Hematopoietic multipotent progenitor cell treated with erythropoietin and hydrocortisone succinate and interleukin-3 and kit ligand, for 4 days (in vitro differentiated cells): ENCODE results near the gene IL25.
A peak's percentile ranks its signal among the peaks of the same experiment; 100 is the strongest.

Experiments used
- DNase-seq: peaks from one replicate; pipeline ENCODE4 v3.0.0-alpha.2; 2015

Gene IL25

DNA sequence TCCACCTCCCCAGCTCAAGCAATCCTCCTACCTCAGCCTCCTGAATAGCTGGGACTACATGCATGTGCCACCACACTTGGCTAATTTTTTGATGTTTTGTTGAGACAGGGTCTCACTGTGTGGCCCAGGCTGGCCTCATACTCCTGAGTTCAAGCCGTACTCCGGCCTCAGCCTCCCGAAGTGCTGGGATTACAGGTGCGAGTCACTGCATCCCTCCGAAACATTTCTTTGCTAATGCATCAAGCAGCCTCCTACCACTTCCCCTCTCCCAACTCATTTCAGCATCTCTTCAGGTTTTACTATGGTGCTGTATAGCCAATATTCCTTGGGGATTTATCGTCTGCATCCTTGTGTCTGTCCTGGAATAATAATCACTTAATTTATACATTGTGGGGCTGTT, 17.6 kb upstream of the IL25 start:
- no peak for DNase-seq

DNA sequence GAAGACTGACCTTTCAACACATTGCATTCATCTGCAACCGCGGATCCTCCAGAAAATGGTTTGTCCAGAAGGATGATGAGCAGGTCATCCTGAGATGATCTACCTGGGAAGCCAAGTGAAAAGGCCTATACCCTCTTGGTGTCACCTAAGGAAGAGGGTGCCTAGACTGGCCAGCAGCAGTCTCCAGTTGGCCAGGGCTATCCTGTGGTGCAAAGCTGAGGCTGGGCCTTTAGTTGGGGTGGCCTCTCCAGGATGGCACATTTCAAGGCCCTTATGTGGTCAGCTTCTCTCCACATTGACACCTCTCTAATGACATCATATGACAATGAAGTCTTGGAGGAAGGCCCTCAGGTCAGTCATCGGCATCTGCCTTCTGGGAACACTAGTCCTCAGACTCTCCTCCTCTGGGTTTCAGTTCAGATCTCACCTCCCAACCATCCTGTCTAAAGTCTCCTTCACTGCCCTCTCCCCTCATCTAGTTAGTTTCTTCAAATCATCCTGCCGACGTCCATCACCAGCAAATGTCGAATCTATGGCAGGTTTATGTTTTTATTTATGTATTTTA, 16.7 kb upstream of the IL25 start:
- DNase-seq = no peak

DNA sequence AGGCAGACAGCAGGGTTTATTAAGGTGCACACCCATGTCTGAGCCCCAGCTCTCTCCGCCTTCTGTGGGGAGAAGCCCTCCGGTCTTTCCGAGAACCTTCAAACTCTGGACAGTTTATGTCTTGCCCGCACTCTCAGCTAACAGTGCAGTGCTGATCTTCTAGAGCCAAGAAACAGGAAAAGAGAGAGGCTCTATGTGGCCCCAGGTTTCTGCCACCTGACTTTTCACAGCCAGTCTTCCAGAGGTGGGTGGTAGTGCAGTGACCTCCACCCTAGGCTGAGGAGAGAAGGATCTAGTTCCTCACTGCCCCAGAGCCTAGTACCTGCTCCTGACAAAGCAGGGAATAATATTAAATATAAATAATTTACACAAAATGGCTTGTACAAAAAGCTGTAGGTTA, 15.9 kb upstream of the IL25 start:
- no peak for DNase-seq

DNA sequence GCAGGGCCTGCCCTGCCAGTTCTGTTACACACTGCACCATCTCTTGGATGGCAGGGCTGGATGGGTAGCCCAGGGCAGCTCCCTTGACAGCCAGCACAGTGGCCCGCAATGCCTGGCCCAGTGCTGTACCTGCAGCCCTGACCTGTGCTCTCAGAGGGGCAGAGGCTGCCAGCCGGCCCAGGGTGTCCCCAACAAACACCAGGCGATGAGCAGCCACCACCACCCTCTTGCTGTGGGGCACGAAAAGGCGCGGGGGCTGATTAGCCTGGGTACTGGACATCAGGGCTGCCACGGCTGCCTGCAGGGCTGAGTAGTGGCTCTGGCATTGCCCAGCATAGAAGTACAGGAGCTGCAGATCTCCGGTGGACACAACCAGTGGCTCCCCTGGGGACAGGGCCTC, 15.3 kb upstream of the IL25 start:
- no peak for DNase-seq

DNA sequence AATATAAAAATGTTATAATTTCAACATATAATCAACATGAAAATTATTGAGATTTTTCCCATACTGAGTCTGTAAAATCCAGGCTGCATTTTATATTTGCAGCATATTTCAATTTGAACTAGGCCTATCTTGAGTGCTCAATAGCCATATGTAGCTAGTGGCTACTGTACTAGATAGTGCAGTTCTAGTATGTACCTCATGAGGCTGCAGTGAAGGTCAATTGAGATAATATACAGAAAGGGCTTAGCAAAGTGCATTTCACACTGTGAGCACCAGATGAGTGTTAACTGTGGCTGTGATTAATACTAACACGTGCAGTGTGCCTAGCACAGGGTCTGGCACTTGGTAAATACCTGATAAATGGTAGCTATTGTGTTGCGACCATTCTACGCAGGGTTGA, 14.6 kb upstream of the IL25 start:
- peak; percentile 46 for DNase-seq

DNA sequence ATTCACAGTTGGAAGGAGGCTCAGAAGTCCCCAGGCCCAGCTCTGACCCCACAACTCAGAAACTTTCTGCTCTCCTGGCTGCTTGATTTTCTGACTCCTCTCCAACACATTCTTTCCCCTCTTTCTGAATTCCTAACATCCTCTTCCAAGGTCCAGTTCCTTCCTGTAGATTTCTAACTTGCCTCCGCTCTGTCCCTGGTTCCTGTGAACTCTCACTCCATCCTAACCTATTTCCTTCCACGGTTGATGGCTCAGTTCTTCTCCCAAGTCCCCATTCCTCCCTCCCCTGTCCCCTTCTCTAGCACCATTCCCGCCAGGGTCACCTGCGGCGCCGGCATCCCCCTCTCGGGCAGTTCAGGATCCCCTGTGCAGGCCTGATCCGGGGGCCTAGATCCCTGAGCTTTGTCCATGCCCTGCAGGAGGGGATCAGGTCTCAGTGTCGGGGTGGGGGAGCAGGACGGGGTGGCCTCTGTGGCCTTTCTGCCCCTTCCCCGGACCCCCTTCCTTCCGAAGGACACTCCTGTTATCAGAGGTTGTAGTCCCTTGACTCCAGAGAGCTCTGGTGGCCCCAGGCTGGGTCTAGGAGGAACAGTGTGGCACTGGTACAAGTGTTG, 13.9 kb upstream of the IL25 start:
- DNase-seq = no peak

DNA sequence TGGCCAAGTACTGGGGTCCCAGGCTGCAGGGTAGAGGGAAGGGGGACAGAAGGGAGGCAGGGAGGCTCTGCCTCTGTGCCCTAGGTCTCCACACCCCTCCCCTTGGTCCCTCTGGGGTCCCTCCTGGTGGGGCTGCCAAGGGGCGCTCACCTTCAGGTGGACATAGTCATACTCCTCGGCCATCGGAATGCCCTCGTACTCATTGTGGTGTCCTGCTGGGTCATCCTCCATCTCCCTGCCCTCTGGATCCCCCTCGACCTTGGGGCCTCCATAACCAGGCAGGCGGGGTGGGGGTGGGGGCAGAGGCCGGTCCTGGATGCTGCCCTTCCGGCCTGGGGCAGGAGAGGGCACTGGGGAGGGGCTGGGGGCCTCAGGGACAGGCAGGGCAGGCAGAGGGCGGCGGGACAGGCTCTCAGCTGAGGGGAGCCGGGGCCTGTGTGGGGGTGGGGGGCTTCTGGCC, 13.4 kb upstream of the IL25 start:
- DNase-seq = no peak

DNA sequence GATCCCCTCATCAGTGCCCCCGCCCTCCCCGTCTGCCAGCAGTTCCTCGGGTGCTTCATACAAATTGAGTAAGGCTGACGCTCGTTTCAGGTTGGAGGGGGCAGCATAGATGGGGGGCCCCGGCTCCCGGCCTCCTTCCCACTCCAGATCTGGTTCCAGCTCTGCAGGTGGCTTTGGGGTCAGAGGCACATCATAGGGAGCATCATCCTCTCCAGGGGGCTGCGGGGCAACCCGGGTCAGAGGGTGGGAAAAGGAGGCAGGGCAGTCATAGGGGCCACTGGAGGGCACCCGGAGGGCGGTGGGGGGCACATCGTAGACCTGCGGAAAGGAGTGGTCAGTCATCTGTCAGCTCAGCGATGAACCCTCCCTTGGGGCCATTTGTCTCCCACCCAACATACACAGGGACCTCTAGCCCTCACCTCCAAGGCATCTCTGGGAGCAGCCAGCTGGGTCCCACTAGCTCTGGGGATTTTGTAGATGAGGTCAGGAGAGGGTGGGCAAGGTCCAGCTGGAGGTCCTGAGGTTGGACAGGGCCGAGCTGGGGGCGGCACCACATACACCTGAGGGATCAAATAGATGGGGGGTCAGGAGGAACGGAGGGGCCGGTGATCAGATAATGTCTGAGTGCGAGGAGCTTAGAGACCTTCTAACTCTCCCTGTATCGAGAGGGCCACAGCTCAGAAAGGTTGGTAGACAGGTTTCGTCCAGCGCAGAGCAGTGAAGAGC, 12.7 kb upstream of the IL25 start:
- DNase-seq = no peak

DNA sequence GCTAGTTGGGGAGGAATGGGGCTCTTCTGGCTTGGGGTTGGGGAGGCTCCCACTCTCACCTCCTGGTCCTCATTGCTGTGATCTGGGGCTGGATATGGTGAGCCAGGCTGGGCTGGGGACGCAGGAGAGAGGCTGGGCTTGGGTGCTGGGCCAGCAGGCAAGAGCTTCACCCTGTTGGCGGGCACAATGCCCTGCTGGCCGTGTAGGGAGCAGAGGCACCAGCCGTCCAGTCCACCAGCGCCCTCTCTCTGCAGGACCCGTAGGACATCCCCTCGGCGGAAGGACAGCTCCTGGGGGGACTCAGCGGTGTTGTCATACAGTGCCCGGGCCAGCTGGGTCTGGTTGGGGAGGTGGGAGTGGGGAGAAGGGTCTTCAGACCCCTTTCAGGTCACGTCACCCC, 12.1 kb upstream of the IL25 start:
- peak; percentile 28 for DNase-seq

DNA sequence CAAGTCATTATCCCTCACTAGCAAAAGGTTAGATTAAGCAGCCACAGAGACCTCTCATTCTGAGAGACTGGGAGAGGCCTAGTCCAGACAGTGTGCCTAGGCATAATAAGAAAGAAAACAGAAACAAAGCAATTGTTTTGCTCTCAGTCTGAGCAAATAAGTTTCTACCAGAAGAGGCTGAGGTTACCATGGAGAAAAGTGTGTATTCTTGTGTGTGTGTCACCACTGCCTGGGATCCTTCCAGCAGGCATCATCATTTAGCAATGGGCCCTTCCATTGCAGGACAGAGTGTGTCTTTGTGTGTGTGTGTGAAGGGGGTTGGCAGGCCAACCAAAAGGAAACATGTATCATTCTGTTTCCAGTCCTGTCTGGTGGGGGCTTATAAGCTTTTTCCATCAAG, 11.3 kb upstream of the IL25 start:
- DNase-seq = no peak

DNA sequence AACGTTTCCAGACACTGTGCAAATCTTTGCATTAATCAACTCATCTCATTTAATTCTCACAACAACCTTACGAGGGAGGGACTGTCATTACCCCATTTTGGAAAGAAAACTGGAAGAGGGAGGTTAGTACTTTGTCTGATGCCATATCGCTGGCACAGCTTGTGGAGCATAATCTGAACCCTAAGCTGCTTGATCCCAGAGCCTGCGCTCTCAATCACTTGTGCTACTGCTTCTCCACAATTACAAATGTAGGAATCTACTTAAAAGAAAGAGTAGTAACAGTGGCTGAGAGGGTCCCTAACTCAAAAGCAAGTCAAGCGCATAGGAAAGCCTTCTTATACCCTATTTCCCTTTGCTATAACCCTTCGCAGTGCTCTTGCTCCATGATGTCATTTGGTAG, 10.8 kb upstream of the IL25 start:
- DNase-seq = no peak

DNA sequence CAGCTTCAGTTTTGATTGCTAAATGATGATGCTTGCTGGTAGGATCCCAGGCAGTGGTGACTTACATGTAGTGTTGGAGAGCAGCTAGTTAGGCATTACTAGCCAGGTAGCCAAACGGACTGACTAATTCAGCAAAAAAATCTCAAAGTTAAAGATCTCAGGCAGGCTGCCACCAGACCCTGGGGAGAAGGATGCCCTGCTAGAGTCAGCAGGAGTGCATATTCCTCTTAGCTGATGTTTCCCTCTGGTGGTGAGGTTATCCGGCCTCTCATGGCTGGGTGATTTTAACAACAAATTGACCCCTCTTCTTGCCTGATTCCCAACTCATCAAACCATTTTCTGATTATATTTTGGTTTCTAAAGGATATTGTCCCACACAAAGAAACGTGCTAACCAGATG, 10.4 kb upstream of the IL25 start:
- DNase-seq = peak; percentile 46

DNA sequence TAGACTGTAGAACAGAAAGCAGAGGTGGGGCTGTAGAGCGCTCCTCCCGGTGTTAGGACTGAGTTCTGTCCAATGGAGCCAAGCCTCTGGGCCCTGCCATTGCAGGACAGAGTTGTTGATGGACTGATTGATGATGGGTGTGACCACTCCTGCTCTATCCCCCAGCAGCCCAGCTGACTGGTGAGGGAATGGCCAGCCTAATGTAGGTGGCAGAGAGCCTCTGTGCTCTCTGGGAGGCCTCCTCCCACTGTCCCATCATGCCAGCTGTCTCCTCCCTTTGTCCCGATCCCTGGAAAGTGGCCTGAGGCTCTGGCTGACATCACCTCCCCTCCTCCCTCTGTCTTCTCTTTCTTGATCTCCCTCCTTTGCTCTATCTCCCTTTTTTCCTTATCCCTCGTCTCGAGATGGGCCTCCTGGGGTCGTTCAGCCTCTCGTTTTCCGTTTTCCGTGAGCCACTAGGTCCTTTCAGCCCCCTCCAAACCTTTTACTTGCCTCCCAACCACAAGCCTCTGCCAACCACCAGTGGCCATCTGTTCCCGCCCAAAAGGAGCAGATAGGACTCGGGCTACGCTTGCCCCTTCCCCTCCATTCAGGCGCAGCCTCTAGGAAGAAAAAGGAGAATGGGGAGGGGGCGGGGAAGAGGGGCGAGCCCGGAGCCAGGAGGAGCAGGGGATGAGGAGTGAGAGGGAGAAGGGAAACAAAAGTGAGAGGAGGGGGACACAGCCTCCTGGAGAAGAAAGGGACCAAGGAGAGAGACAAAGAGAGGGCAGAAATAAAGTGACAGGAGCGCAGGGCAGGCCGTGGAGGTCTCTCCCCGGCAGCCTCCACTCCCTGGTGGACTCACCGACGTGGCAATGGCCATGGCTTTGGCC, 8.2 kb upstream of the IL25 start:
- no peak for DNase-seq

DNA sequence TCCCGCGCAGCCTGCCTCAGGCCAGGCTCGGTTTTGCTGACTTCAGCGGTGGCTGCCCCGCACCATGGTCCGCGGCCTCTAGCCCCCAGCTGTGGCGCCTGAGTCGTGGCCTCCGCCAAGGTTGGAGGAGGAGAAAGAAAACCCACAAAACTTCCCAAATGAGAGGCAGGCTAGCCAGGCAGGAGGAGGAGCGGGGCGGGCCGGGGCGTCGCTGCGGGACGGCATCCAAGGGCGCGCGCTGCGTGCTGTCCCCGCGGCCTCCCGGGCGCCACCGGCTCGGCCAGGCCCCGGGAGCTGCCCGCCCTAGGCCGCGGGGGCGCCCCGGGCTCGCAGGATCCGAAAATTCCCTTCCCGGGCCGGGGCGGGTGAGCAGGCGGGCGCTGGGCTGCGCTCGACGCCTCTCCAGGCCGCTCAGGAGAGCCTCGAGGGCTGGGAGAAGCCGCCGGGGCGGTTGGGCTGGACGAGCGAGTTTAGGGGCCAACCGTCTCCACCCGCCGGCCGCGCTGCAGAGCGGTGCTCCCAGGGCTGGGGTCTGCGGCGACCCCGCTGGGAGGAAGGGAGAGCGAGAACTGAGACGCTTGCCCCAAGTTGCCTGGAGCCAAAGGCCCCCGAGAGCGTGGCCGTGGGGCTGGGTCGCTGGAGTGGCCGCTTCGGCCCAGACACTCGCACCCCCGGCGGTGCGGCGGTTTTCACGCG, 7.4 kb upstream of the IL25 start, which contains the start of gene EFS:
EFS (minus strand) TSS at position 137 of the 696 bp plus-strand sequence. CDS start 147 bp downstream, outside the sequence.
- peak; percentile 30 for DNase-seq

DNA sequence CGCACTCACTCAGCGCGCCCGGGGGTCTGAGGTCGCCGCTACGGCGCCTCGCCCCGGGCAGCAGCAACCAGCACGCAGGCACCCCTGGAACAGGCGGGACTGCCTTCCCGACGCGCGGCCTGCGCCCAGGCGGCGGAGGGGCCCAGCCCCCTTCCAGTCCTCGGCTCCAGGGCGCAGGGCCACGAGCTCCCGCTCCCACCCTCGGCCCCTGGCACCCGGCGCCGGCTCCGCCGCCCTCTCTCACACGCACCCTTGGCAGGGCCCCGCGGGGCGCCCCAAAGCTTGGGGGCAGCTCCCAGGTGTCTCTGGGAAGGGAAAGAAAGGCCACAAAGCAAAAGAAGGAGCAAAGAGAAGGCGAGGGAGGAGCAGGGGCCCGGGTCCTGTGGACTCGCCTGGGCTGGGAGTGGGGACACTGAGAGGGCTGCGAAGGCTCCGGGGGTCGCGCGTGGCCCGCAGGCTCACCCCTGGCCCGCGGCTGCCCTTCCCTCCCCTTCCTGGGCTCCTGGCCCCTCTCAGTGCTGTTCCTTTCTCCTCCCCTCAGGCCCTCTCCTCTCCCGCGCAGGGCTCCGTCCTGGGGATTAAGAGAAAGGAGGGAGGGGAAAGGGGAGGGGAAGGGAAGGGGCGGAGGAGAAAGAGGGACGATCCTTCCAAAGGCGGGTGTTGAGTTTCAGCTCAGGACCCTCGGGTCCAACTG, 6.7 kb upstream of the IL25 start:
- DNase-seq = no peak

DNA sequence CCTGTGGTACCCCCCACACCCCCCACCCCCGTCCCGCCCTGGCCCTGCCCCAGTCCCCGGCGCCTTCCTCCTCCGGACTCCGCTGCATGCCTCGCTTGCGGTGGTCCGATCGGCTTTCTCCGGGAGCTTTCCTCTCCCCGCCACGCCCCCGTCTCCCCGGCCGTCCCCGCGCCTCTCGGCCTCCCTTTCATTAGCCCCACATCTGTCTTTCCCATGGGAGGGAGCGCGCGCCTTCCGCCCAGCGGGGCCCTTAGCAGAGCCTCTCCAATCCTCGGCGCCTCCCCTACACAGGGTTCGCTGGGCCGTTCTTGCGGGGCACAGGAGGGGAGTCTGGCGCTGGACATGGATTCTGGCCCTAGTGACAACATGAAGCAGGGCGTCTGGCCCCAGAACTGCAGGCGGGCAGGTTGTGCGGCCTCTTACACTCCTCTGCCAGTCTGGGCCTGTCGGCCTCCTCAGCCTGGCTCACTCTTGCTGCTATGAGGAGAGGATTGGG, 6.1 kb upstream of the IL25 start:
- no peak for DNase-seq

DNA sequence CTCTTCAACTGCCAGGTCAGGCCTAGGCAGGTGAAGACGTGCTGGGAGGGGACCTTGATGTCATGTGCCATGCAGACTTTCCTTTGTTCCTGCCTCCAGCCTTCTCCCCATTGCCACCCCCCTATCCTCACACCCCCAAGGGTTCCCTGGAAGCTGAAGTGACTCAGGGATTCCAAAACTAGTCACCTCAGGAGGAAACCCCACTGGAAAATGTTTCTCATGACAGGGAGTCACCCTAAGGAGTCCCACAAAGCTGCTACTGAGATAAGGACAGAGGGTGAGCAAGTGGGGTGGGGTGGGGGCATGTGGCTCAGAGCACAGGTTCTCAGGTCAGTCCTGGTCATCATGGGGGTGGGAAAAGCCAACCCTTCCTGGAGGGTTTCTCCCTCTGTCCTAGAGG, 2.4 kb upstream of the IL25 start:
- DNase-seq = no peak

DNA sequence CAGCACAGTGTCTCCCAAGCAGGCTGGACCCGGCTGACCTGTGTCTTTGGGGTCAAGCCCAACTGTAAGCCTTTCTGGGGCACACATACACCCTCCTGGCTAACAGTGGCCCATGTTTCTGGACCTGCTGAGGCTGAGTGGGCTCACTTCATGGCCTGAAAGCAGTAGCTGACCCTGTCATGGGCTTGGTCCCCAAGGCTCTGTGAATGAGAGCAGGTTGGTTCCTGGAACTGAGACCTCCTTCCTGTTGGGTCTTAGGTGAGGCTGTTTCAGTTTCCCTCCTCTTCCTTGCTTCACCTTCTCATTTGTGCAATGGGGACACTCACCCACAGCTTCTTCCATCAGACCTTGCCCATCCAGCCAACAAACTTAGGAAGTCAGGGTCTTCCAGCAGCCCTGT, 744 bp upstream of the IL25 start:
- DNase-seq = no peak

DNA sequence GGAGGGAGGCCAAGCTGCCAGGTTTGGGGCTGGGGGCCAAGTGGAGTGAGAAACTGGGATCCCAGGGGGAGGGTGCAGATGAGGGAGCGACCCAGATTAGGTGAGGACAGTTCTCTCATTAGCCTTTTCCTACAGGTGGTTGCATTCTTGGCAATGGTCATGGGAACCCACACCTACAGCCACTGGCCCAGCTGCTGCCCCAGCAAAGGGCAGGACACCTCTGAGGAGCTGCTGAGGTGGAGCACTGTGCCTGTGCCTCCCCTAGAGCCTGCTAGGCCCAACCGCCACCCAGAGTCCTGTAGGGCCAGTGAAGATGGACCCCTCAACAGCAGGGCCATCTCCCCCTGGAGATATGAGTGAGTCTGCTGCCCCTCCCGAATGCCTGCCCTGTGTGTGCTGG, 432 bp downstream of the IL25 start:
- DNase-seq = no peak

DNA sequence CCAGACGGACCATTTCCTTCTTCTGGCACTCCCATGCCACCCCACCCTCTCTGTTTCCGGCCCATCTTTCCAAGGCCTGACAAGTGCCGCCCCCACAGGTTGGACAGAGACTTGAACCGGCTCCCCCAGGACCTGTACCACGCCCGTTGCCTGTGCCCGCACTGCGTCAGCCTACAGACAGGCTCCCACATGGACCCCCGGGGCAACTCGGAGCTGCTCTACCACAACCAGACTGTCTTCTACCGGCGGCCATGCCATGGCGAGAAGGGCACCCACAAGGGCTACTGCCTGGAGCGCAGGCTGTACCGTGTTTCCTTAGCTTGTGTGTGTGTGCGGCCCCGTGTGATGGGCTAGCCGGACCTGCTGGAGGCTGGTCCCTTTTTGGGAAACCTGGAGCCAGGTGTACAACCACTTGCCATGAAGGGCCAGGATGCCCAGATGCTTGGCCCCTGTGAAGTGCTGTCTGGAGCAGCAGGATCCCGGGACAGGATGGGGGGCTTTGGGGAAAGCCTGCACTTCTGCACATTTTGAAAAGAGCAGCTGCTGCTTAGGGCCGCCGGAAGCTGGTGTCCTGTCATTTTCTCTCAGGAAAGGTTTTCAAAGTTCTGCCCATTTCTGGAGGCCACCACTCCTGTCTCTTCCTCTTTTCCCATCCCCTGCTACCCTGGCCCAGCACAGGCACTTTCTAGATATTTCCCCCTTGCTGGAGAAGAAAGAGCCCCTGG, 3.1 kb downstream of the IL25 start:
- no peak for DNase-seq

DNA sequence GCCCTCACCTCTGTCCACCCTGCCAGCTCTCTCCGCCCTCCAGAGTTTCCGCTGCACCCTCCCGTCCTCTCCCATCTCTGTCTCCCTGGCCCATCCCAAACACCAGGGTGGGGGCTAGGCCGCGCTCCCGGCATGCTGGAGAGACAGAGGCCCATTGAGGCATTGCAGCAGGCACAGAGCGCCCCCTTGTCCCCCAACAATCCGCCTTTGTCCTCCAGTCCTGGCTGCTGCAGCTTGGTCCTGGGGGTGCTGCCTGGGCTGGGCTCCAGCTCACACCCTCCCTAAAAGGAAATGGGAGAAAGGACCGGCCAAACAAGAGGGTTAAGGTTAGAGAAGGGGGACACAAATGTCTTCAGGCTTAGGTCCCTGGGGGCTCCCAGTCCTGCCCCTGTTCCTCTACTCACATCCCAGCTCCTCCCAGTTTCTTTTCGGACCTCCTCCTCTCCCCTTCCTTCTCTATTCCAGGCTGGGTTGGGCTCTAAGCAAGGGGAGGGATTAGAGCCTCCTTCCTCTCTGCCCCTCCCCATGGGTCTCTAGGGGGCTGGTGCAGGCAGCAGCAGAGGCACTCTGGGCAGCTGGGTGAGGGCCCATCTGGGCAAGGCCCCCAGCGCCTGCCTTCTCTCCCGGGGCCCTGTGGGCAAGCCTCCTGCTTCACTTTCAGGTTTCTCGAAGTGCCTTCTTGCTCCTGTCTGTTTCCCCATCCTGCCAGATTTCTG, 4.0 kb downstream of the IL25 start, which contains the start of gene CMTM5:
CMTM5 (plus strand) TSS at position 565 of the 716 bp plus-strand sequence. CDS start 206 bp downstream, outside the sequence.
- peak; percentile 77 for DNase-seq
